Mononuclear cell (primary cell): ENCODE measurements around the gene SRSF12. TPM values are rescaled to one million over a fixed set of nuclear protein-coding genes. Genes with fewer than 3 reads are reported as not detected.

ENCODE experiments used
- H3K27me3 ChIP-seq: 2 replicates; pipeline ENCODE4 v1.6.0; 2011; ENCODE audit warnings: low read length, control low read depth; ENCODE audit not compliant: insufficient read depth
- H3K4me1 ChIP-seq: 2 replicates; pipeline ENCODE4 v1.5.1; 2011; ENCODE audit warnings: mild to moderate bottlenecking, low read length, control low read depth; ENCODE audit not compliant: insufficient read depth
- H3K4me3 ChIP-seq: 2 replicates; pipeline ENCODE4 v1.5.1; 2011; ENCODE audit warnings: mild to moderate bottlenecking, low read length, moderate library complexity
- H3K9me3 ChIP-seq: 2 replicates; pipeline ENCODE4 v1.5.1; 2011; ENCODE audit warnings: low read depth, mild to moderate bottlenecking, control low read depth, low read length
- total RNA-seq: library from RNA; depleted of rRNA; stranded (reverse); fragments of >200 nt; gene quantifications from one replicate; pipeline ENCODE4 v1.2.3, GENCODE V29; 2012

SRSF12 gene
- total RNA-seq, 1 donor: not detected

- H3K27me3 ChIP-seq: no peaks in the 10 kb centered on the region
- no peak overlapping the region for H3K4me3 ChIP-seq
- no peaks in the 10 kb centered on the region for H3K9me3 ChIP-seq
- peaks cover 47% of the 10 kb centered on the region for H3K4me1 ChIP-seq
Measured at GRCh38 chr6:89087881-89088280, 30.0 kb downstream of the SRSF12 start.

GRCh38 chr6:89085409-89086205 lies 32.3 kb downstream of the SRSF12 start:
- no peak overlapping the region for H3K4me3 ChIP-seq
- H3K9me3 ChIP-seq: no peaks in the 10 kb centered on the region
- no peaks in the 10 kb centered on the region for H3K27me3 ChIP-seq
- H3K4me1 ChIP-seq: peaks cover 53% of the 10 kb centered on the region

GRCh38 chr6:89084954-89085353 lies 32.9 kb downstream of the SRSF12 start:
- Histone ChIP-seq H3K4me1 (peaks cover 53% of the 10 kb centered on the region), H3K27me3 (no peaks in the 10 kb centered on the region), H3K4me3 (no peak overlapping the region), H3K9me3 (no peaks in the 10 kb centered on the region)

- Histone ChIP-seq H3K4me1 (peaks cover 53% of the 10 kb centered on the region), H3K9me3 (no peaks in the 10 kb centered on the region), H3K4me3 (no peak overlapping the region), H3K27me3 (no peaks in the 10 kb centered on the region)
Measured at GRCh38 chr6:89084542-89084941, 33.3 kb downstream of the SRSF12 start.

GRCh38 chr6:89082486-89082891 lies 35.4 kb downstream of the SRSF12 start:
- peaks cover 51% of the 10 kb centered on the region for H3K4me1 ChIP-seq
- H3K9me3 ChIP-seq: no peaks in the 10 kb centered on the region
- H3K27me3 ChIP-seq: no peaks in the 10 kb centered on the region
- peak overlapping the region; percentile 100 for H3K4me3 ChIP-seq

- Histone ChIP-seq H3K9me3 (no peaks in the 10 kb centered on the region), H3K4me1 (peaks cover 43% of the 10 kb centered on the region), H3K27me3 (no peaks in the 10 kb centered on the region), H3K4me3 (peak overlapping the region; percentile 100)
Measured at GRCh38 chr6:89081423-89082322, 36.2 kb downstream of the SRSF12 start.

GRCh38 chr6:89081129-89081422 lies 36.8 kb downstream of the SRSF12 start:
- peak overlapping the region; percentile 100 for H3K4me3 ChIP-seq
- no peaks in the 10 kb centered on the region for H3K27me3 ChIP-seq
- H3K4me1 ChIP-seq: peaks cover 37% of the 10 kb centered on the region
- no peaks in the 10 kb centered on the region for H3K9me3 ChIP-seq

- H3K9me3 ChIP-seq: no peaks in the 10 kb centered on the region
- H3K27me3 ChIP-seq: no peaks in the 10 kb centered on the region
- H3K4me1 ChIP-seq: peaks cover 32% of the 10 kb centered on the region
- peak within 1 kb of the TSS; percentile 100 for H3K4me3 ChIP-seq
Measured at GRCh38 chr6:89080281-89081128, 37.4 kb downstream of the SRSF12 start, which contains the start of gene PNRC1. PNRC1 (plus strand) TSS chr6:89080751; CDS start chr6:89080895, 144 bp downstream.

- Histone ChIP-seq H3K27me3 (no peaks in the 10 kb centered on the region), H3K4me3 (peak overlapping the region; percentile 100), H3K9me3 (no peaks in the 10 kb centered on the region), H3K4me1 (peaks cover 28% of the 10 kb centered on the region)
Measured at GRCh38 chr6:89079511-89080234, 38.2 kb downstream of the SRSF12 start.

- no peaks in the 10 kb centered on the region for H3K27me3 ChIP-seq
- H3K4me3 ChIP-seq: no peak overlapping the region
- peaks cover 23% of the 10 kb centered on the region for H3K4me1 ChIP-seq
- no peaks in the 10 kb centered on the region for H3K9me3 ChIP-seq
Measured at GRCh38 chr6:89073840-89074239, 44.0 kb downstream of the SRSF12 start.

- Histone ChIP-seq H3K4me1 (peaks cover 21% of the 10 kb centered on the region), H3K27me3 (no peaks in the 10 kb centered on the region), H3K4me3 (no peak overlapping the region), H3K9me3 (no peaks in the 10 kb centered on the region)
Measured at GRCh38 chr6:89073014-89073620, 44.8 kb downstream of the SRSF12 start.

- no peaks in the 10 kb centered on the region for H3K27me3 ChIP-seq
- no peak overlapping the region for H3K4me3 ChIP-seq
- no peaks in the 10 kb centered on the region for H3K9me3 ChIP-seq
- peaks cover 31% of the 10 kb centered on the region for H3K4me1 ChIP-seq
Measured at GRCh38 chr6:89071036-89071435, 46.8 kb downstream of the SRSF12 start.

GRCh38 chr6:89069536-89070163 lies 48.2 kb downstream of the SRSF12 start:
- no peaks in the 10 kb centered on the region for H3K27me3 ChIP-seq
- peaks cover 31% of the 10 kb centered on the region for H3K4me1 ChIP-seq
- no peaks in the 10 kb centered on the region for H3K9me3 ChIP-seq
- no peak overlapping the region for H3K4me3 ChIP-seq
